HG03060 (cell line): ENCODE measurements around the gene SLC6A8.
"Not testable (repeated sequence)": the region's sequence is repeated elsewhere in the genome, so short reads cannot be mapped to it uniquely, and the experiment has no call there.

Experiments
- ATAC-seq: cut with Tn5 transposase; IDR thresholded peaks from one replicate; pipeline ENCODE4 v1.9.1; 2021; ENCODE audit warnings: low read depth, moderate number of reproducible peaks; ENCODE audit not compliant: unreplicated experiment

The SLC6A8 gene

DNA sequence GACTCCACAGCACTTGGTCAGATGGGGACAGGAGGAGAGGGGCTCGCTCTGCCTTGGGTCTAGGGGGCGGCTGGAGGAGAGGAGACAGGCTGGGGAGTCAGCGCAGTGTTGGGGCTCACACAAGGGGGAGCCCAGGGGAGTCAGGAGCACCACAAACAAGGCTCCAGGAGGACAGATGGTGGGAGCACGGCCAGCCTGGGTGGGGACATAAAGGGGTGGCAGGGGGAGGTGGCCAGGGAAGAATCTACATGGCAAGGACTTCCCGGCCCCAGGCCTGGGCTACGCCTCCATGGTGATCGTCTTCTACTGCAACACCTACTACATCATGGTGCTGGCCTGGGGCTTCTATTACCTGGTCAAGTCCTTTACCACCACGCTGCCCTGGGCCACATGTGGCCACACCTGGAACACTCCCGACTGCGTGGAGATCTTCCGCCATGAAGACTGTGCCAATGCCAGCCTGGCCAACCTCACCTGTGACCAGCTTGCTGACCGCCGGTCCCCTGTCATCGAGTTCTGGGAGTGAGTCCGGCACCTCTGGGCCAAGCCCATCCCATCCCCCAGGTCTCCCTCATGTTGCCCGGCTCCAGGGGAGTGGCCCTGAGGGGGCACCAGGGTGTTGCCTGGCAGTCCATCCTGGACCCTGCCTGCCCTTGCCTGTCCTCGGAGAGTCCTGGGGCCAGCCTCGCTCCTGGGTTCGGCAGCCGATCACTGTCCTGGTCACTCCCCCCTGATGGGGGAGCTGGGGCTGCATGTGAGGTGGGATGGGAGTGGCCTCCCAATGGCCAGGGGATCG is 3.5 kb downstream of the SLC6A8 start:
- not testable (repeated sequence) for ATAC-seq

DNA sequence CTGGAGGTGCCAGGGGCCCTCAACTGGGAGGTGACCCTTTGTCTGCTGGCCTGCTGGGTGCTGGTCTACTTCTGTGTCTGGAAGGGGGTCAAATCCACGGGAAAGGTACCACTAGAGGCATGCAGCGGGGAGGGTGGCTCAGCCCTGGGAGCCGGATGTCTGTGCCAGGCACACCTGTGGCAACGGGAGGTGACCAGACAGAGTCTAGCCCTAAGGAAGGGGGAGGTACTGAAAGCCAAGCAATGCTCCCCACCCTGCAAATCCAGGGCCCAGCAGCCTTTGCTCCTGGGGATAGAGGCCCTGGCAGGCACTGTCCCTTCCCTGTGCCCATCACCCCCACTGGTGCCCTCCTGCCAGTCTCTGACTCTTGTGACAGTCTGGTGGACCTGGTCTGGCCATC is 4.3 kb downstream of the SLC6A8 start:
- ATAC-seq: no peak

DNA sequence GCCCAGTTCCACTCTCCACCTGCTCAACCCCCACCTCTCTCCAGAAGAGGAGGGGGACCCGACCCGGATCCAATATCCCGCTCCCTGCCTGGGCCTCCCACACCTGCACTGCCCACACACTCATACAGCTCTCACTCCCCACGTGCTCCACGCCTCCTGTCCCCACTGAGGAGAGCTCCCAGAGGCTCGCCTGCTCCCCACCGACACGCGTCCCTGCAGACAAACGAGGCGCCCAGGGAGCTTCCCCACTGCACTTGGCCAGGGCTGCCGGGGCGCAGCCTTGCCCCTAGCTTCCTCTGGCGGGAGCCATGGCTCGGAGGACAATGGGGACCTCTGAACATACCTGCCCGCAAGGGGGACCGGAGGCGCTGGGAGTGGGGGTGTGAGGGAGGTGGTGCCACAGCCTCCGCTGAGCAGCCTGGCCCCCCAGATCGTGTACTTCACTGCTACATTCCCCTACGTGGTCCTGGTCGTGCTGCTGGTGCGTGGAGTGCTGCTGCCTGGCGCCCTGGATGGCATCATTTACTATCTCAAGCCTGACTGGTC is 5.0 kb downstream of the SLC6A8 start:
- no peak for ATAC-seq

DNA sequence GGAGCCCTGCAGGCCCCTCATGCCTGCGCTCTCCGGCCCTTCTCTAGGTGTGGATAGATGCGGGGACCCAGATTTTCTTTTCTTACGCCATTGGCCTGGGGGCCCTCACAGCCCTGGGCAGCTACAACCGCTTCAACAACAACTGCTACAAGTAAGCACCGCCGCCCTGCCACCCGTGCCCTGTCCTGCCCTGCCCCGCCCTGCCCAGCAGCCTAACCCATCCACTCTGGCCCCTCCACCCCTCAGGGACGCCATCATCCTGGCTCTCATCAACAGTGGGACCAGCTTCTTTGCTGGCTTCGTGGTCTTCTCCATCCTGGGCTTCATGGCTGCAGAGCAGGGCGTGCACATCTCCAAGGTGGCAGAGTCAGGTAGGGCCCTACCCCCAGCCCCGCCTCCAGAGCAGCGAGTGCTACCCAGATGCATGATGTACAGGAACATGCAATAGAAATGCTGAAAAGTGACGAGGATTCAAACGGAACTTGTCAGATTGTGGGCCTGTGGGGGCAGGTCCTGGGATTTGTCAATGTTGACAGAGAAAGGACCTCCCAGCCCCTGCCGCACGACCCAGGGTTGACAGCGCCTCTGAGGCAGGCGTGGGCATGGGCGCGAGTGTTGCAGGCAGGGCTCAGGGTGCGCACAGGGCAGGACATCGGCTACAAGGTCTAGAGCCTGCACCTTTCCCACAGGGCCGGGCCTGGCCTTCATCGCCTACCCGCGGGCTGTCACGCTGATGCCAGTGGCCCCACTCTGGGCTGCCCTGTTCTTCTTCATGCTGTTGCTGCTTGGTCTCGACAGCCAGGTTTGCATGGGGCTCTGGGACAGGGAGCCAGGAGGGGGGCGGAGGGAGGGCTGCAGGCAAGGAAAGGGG is 5.7 kb downstream of the SLC6A8 start:
- no peak for ATAC-seq

DNA sequence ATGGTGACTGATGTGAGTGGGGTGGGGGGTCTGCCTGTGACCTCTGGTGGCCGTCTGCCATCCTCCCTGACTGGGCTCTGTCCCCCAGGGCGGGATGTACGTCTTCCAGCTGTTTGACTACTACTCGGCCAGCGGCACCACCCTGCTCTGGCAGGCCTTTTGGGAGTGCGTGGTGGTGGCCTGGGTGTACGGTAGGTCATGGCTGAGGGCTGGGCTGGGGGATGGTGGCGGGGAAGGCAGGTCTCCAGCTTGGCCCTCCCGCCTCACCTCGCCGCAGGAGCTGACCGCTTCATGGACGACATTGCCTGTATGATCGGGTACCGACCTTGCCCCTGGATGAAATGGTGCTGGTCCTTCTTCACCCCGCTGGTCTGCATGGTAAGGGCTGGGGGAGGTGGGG is 6.5 kb downstream of the SLC6A8 start:
- not testable (repeated sequence) for ATAC-seq

DNA sequence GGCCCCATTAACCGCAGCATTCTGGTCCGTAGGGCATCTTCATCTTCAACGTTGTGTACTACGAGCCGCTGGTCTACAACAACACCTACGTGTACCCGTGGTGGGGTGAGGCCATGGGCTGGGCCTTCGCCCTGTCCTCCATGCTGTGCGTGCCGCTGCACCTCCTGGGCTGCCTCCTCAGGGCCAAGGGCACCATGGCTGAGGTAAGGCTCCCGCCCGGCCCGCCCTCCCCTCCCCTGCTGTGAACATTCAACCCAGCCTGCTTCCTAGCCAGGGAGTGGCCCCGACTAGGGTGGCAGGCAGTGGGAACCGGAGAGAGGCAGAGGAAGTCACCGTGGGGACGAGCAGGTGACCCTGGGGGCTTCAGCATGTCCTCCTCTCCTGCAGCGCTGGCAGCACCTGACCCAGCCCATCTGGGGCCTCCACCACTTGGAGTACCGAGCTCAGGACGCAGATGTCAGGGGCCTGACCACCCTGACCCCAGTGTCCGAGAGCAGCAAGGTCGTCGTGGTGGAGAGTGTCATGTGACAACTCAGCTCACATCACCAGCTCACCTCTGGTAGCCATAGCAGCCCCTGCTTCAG is 7.1 kb downstream of the SLC6A8 start:
- no peak for ATAC-seq

DNA sequence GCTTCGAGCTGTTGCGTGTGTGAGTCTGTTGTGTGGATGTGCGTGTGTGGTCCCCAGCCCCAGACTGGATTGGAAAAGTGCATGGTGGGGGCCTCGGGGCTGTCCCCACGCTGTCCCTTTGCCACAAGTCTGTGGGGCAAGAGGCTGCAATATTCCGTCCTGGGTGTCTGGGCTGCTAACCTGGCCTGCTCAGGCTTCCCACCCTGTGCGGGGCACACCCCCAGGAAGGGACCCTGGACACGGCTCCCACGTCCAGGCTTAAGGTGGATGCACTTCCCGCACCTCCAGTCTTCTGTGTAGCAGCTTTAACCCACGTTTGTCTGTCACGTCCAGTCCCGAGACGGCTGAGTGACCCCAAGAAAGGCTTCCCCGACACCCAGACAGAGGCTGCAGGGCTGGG is 8.4 kb downstream of the SLC6A8 start:
- ATAC-seq: no peak

DNA sequence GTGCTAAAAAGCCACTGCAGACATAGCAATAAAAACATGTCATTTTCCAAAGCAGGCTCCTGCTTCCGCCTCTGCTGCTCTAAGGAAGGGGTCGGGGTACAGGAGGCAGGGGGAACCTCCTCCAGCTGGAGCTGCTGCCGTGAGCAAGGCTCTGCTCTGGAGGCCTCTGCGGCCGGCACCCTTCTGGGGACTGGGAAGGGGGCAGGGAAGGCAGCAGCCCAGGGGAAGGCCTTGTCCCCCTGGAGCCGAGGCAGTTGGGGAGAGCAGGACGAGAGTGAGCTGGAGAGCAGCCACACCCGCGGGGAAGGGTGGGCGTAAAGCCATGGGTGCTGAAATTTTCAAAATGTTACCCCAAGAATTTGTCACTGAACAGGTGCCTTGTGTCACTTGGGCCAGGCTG is 8.8 kb downstream of the SLC6A8 start:
- ATAC-seq: not testable (repeated sequence)

DNA sequence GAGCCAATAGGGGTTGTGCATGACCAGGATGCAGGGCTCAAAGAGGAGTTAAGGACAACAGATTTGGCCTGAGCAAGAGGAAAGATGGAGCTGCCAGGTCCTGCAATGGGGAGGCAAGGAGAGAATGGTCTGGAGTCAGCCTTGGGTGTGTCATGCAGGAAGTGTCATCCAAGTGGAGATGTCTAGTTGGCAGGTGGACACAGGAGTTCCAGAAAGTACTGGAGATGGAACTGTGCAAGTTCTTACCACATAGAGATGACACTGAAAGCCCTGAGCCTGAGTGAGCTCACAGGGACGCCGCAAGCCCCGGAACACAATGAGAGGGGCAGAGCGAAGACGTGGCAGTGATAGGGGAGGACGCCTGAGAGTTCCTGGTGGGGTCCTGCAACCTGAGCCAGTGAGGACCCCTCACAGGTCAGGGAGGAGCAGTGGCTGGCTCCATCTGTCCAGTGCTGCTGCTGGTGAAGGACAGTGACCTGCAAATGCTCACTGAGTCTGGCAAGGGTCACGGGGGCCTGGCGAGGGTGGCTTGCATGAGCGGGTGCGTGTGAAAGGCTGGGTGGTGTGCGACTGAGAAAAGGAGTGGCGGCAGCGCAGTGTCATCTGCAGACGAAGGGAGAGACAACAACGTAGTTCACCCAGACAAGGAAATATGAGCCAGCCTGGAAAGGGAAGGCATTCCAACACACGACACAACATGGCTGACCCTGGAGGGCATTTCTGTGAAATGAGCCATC is 9.4 kb downstream of the SLC6A8 start:
- ATAC-seq: not testable (repeated sequence)

DNA sequence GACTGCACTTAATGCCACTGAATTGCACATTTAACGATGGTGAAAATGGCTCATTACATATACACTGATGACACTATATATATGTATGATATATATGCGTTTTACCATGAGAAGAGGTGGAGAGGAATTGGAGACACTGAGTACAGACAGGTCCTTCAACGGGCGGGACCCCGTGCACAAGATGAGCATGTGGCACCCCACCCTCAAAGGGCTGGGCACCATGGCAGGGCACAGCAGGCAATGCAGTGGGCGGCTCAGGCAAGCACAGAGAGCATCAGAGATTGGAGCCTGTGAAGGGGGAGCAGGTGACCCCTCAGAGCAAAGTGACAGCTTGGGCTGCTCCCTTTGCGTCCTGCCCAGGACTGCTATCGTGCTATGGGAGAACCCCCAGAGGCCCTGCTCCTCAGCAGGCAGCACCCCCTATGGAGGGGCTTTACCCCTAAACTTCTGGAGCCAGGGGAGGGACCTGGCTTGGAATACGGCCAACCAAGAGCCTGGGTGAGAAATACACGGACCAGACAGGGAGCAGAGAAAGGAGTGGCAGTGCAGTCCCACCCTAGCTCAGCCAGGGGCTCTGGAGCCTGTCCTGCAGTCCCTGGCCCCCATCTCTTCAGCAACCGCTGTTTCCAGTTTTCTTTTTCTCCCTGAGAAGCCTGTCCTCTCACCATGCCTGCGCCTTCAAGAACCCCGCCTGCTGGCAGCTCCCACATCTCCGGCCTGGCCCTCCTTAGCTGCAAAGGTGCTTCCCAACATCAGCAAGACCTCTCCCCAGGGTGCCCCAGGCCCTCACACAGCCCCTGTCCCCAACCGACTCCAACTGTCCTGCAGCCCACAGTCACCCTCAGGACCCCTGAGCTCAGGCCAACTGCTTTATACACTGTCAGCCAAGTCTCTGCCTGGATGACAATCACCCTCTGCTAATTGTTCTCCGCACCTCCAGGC is 10.5 kb downstream of the SLC6A8 start:
- no peak for ATAC-seq

DNA sequence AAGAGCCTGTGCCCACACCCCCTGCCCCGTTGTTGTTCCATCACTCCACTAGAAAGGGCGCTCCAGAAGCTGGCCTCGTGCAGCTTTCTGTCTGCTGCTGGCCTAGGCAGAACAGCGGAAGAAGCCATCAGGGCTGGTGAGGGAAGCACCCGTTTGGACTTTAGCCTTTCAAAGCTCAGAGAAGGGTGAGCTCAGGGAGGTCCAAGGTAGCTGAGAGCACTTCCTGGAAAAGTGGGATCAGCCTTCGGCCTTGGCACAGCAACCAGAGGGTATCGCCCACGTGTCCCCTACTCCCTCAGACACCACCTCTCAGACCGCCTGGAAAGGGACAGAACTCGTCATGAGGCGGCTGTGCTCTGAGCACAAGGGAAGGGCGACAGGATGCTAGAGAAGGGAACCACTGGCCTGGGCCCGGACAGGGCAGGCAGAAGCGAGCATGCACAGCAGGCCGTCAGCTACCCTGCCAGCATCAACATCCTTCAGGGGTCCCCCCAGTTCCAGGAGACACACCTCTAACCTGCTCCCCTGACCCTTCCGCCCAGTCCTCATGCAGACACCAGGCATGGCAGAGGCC is 11.6 kb downstream of the SLC6A8 start:
- ATAC-seq: not testable (repeated sequence)

DNA sequence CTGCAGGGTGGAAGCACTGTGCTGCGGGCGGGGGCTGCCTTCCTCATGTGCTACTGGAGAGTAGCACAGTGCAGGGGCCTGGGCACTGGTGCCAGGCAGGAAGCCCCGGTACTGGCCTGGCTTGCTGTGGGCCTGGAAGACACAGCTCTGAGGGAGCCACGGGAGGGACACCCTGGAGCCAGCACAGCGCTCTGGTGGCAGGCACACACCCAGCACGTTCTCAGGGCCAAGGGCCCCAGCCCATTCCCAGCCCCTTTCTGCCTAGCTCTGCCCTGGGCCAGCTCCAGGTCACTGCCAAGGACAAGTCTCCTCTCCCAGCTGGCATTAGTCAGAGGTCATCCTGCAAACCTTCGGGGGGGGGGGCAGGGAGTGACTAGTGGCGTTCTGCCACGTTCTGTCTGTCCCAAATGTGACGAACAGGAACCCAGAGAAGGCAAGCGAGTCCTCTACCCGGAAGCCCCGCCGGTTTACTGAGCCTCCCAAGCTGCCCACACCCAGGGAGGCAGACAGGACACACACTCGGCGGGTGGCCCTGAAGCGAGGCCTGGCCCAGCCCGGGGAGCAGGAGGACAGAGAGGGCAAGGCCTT is 12.2 kb downstream of the SLC6A8 start:
- ATAC-seq: not testable (repeated sequence)

DNA sequence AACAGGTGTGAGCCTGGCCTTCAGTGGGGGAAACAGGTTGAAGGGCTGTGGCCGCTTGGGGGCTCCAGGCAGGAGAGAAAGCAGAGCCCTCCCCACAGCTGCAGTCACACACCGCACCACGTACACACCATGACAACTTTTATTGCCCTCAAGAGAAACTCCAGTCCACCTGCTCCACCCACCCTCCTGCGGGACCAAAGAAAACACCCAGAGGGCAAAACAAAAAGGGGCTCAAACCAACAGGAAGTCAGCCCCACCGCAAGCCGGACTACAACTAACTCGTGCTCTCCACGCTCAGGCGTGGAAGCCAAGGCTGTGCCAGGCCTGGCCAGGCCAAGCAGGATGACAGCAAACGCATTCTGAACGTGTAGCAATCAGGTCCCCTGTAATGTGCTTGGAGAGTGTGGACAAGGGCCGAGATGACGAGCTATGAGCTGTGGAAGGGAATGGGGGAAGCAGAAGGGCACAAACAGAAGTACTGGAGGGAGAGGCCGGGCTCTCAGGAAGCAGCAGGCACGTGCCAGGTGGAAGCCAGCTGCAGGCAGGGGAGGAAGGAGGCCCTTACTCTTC is 12.7 kb downstream of the SLC6A8 start:
- no peak for ATAC-seq

DNA sequence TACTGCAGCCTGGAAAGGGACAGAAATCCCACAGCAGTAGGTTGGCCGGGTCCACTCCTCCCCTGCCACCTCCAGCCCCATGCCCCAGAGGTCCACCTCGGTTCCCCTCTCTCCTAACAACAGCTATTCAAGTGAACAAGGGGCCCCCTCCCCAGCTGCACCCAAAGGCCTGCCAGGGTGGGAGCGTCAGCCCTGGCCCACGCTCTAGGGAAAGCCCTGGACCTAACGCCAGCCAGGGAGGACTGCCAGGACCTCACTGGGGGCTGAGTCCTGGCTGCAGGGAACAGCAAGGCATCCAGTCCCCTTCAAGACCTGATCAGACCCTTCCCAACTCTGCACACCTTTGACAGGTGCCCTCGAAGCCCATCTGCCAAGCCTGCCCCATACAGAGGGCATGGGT is 13.2 kb downstream of the SLC6A8 start:
- ATAC-seq: no peak

DNA sequence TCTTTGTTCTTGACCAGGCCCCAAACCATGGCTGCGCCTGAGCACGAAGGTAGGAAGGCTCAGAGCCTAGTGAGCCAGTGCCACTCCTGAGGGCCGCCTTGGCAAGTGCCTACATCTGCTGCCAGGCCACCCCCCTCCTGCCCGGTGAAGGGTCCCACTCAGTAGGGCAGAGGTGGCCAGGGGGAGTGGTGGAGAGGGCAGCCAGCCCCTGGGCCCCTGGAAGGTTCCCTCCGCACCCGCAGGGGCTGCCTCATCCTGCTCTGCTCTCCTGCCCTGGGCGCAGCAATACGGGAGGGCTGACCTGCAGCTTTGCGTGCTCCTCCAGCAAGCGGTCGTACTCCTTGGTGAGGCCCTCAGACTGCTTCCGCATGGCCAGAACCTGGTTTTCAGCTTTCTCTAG is 14.0 kb downstream of the SLC6A8 start:
- ATAC-seq: no peak

DNA sequence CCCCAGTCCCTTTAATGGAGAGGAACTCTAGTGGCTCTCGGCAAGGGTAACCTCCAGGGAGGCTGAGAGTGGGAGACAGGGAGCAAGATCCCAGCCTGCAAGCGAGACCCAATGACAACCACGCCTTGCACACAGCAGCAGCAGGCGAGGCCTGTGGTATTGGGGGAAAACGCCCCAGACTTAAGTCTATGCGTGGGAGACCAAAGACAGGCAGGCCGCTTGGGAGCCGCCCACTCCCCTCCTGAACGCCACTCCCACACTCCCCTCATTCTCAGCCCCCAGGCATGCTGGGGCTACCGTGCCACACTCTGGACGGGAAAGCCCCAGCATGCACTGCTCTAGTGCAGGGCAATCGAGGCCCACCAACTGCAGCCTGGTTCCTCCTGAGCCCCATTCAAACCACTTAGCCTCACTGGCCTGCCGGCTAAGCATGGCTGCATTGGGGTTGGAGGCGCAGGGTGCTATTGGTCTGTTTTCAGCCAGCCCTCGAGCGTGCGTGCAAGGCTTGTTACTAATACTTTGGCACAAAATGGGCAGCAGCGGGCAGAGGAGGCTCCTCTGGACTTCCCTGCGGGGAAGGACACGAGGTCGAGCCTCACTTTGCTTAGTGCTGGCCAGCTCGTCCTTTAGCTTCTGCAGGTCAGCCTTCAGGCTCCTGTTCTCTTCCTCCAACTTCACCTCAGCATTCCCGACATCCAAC is 14.8 kb downstream of the SLC6A8 start:
- ATAC-seq: no peak

DNA sequence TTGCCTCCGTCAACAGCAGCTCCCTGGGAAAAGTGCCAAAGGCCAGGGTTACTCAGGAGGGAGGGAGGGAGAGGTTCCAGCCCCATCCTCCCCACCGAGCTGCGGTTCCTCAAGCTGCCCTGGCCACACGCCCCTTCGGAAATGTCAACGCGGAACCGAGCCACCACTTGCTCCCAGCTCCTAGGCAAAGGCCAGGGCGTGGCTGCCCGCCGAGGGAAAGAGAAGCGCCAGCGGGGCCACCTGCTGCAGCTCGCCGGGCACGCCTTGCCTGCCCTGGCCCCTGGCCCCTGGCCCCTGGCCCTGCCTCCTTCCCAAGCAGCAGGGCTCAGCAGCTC is 15.3 kb downstream of the SLC6A8 start:
- ATAC-seq: no peak

DNA sequence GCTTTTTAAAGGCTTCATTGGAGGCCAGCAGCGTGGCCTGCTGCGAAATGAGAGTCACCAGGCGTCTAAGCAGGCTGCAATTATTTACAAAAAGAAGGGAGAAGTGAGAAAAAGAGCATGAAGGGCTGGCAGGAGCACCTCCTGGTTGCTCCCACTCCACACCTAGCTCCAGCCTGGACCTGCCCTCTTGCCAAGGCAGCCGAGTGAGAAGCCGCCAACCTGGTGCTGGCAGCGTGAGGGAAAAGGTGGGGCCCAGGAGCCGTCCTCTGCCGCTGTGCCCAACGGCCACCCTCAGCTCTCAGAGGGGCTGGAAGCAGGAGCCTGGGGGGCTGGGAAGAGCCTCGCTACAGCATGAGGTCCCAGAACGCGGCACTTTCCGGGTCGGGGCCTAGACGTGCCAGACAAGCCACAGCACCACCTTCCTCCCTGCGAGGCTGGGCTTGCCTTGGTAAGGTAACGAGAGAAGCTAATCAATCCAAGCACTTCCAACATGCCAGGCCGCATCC is 16.3 kb downstream of the SLC6A8 start:
- ATAC-seq: no peak
